H9 (cell line): ENCODE data around the gene TSGA10IP. TPM values are rescaled to one million over a fixed set of nuclear protein-coding genes. Genes with fewer than 3 reads are reported as not detected.

Experiments
- DNase-seq: peaks from one replicate; pipeline ENCODE4 v3.0.0-alpha.2; 2017
- H2AFZ ChIP-seq: one replicate; pipeline ENCODE4 v1.6.1; 2013; ENCODE audit warnings: mild to moderate bottlenecking, low read length, control low read depth, moderate library complexity
- H2AK5ac ChIP-seq: 2 replicates; pipeline ENCODE4 v1.6.1; 2013; ENCODE audit warnings: low read length, control low read depth, mixed read lengths; ENCODE audit not compliant: insufficient read length
- H2BK120ac ChIP-seq: one replicate; pipeline ENCODE4 v1.6.1; 2013; ENCODE audit warnings: low read depth, mild to moderate bottlenecking, low read length, control low read depth, inconsistent platforms; ENCODE audit not compliant: poor library complexity, severe bottlenecking
- H2BK12ac ChIP-seq: 2 replicates; pipeline ENCODE4 v1.6.1; 2013; ENCODE audit warnings: low read length, control low read depth, mixed read lengths, low read depth; ENCODE audit not compliant: insufficient read length
- H2BK15ac ChIP-seq: 2 replicates; pipeline ENCODE4 v1.6.1; 2013; ENCODE audit warnings: low read depth, low read length, control low read depth
- H2BK20ac ChIP-seq: one replicate; pipeline ENCODE4 v1.6.1; 2013; ENCODE audit warnings: low read depth, mild to moderate bottlenecking, low read length, control low read depth, inconsistent platforms; ENCODE audit not compliant: poor library complexity, severe bottlenecking
- H2BK5ac ChIP-seq: 2 replicates; pipeline ENCODE4 v1.6.1; 2013; ENCODE audit warnings: low read length, control low read depth, mixed read lengths; ENCODE audit not compliant: insufficient read length
- H3K14ac ChIP-seq: 2 replicates; pipeline ENCODE4 v1.6.1; 2013; ENCODE audit warnings: low read length, control low read depth; ENCODE audit not compliant: insufficient read depth
- H3K18ac ChIP-seq: 2 replicates; pipeline ENCODE4 v1.6.1; 2013; ENCODE audit warnings: low read depth, mild to moderate bottlenecking, mixed read lengths, low read length, control low read depth; ENCODE audit not compliant: insufficient read length
- H3K23ac ChIP-seq: 2 replicates; pipeline ENCODE4 v1.6.1; 2013; ENCODE audit warnings: low read length, control low read depth, mixed read lengths, low read depth; ENCODE audit not compliant: insufficient read length
- H3K23me2 ChIP-seq: 2 replicates; pipeline ENCODE4 v1.6.1; 2013; ENCODE audit warnings: low read depth, mild to moderate bottlenecking, mixed read lengths, low read length, control low read depth; ENCODE audit not compliant: insufficient read length, poor library complexity, severe bottlenecking
- H3K27ac ChIP-seq: 2 replicates; pipeline ENCODE4 v1.5.1; 2013; ENCODE audit warnings: low read length, control low read depth, mixed read lengths, low read depth; ENCODE audit not compliant: insufficient read length
- H3K27me3 ChIP-seq: 2 replicates; pipeline ENCODE4 v1.6.1; 2013; ENCODE audit warnings: low read length, control low read depth, inconsistent platforms; ENCODE audit not compliant: insufficient read depth
- H3K4ac ChIP-seq: 2 replicates; pipeline ENCODE4 v1.6.1; 2013; ENCODE audit warnings: low read depth, mild to moderate bottlenecking, control low read depth, inconsistent platforms, low read length, moderate library complexity
- H3K4me1 ChIP-seq: 2 replicates; pipeline ENCODE4 v1.6.1; 2013; ENCODE audit warnings: low read length, control low read depth, inconsistent platforms; ENCODE audit not compliant: insufficient read depth
- H3K4me2 ChIP-seq: 2 replicates; pipeline ENCODE4 v1.6.1; 2013; ENCODE audit warnings: low read length, control low read depth, mixed read lengths; ENCODE audit not compliant: insufficient read length, insufficient read depth
- H3K56ac ChIP-seq: 2 replicates; pipeline ENCODE4 v1.6.1; 2013; ENCODE audit warnings: low read depth, mild to moderate bottlenecking, mixed read lengths, low read length, control low read depth; ENCODE audit not compliant: insufficient read length
- H3K79me1 ChIP-seq: 2 replicates; pipeline ENCODE4 v1.6.1; 2013; ENCODE audit warnings: low read depth, mild to moderate bottlenecking, moderate library complexity, low read length, control low read depth, inconsistent platforms; ENCODE audit not compliant: insufficient read depth, poor library complexity, severe bottlenecking
- H3K79me2 ChIP-seq: 2 replicates; pipeline ENCODE4 v1.6.1; 2013; ENCODE audit warnings: low read length, control low read depth, inconsistent platforms; ENCODE audit not compliant: insufficient read depth
- H3K9ac ChIP-seq: 2 replicates; pipeline ENCODE4 v1.6.1; 2013; ENCODE audit warnings: low read length, control low read depth, mixed read lengths; ENCODE audit not compliant: insufficient read length; ENCODE audit errors: extremely low read depth
- H3K9me3 ChIP-seq: one replicate; pipeline ENCODE4 v1.6.1; 2013; ENCODE audit warnings: low read depth, low read length, inconsistent platforms; ENCODE audit not compliant: control insufficient read depth
- H3T11ph ChIP-seq: one replicate; pipeline ENCODE4 v1.6.1; 2013; ENCODE audit warnings: mild to moderate bottlenecking, low read length, control low read depth, inconsistent platforms
- H4K20me1 ChIP-seq: one replicate; pipeline ENCODE4 v1.6.1; 2013; ENCODE audit not compliant: control insufficient read depth, insufficient read length, insufficient read depth
- H4K5ac ChIP-seq: 2 replicates; pipeline ENCODE4 v1.6.1; 2013; ENCODE audit warnings: low read depth, mild to moderate bottlenecking, mixed read lengths, low read length, control low read depth; ENCODE audit not compliant: insufficient read length
- H4K8ac ChIP-seq: replicated peaks from 2 replicates; pipeline ENCODE4 v1.6.1; 2013; ENCODE audit warnings: low read length, control low read depth, mixed read lengths, low read depth; ENCODE audit not compliant: insufficient read length
- H4K91ac ChIP-seq: 2 replicates; pipeline ENCODE4 v1.6.1; 2013; ENCODE audit warnings: low read depth, mild to moderate bottlenecking, moderate library complexity, mixed read lengths, low read length, control low read depth; ENCODE audit not compliant: insufficient read length
- H3K27ac Mint-ChIP-seq, 3 experiments: 2 replicates in 2 of 3; 3 replicates in 1 of 3; pipeline ENCODE4 v1.8.0; 2020 to 2021; ENCODE audit warnings: mixed read lengths in 3 of 3, mild to moderate bottlenecking in 1 of 3, moderate library complexity in 1 of 3
- H3K27me3 Mint-ChIP-seq: 2 replicates; pipeline ENCODE4 v1.8.0; 2021; ENCODE audit warnings: low read depth, mild to moderate bottlenecking, moderate library complexity, mixed read lengths
- H3K36me3 Mint-ChIP-seq, 3 experiments: 2 replicates in 2 of 3; 3 replicates in 1 of 3; pipeline ENCODE4 v1.8.0; 2020 to 2021; ENCODE audit warnings: low read depth in 3 of 3, mixed read lengths in 3 of 3; ENCODE audit not compliant: insufficient read depth in 1 of 3
- H3K4me1 Mint-ChIP-seq, 2 experiments: 2 replicates each; pipeline ENCODE4 v1.8.0; 2020; ENCODE audit warnings: mixed read lengths in 2 of 2
- H3K4me3 Mint-ChIP-seq, 2 experiments: 2 replicates in 1 of 2; 3 replicates in 1 of 2; pipeline ENCODE4 v1.8.0; 2020 to 2021; ENCODE audit warnings: mild to moderate bottlenecking in 2 of 2, mixed read lengths in 2 of 2, moderate library complexity in 1 of 2
- H3K9me3 Mint-ChIP-seq, 2 experiments: 2 replicates in 1 of 2; 3 replicates in 1 of 2; pipeline ENCODE4 v1.8.0; 2020; ENCODE audit warnings: mild to moderate bottlenecking in 2 of 2, mixed read lengths in 2 of 2, moderate library complexity in 1 of 2
- CTCF ChIP-seq: fragments of 200-600 bp; sonication (generic); conservative IDR thresholded peaks from 3 replicates; pipeline ENCODE4 v1.8.0; 2021; ENCODE audit warnings: antibody characterized with exemption, mild to moderate bottlenecking
- WGBS: extraction: QIAGEN DNeasy Blood & Tissue Kit; methylation state at CpG from one replicate; pipeline ENCODE4 v1.1.7; 2013; ENCODE audit warnings: missing lambda C conversion rate, low lambda C conversion rate, mixed read lengths; ENCODE audit not compliant: insufficient read length; ENCODE audit errors: extremely low coverage; 5-methylcytosine and 5-hydroxymethylcytosine counted together
- total RNA-seq: library from RNA; stranded (reverse); gene quantifications from 2 replicates; pipeline ENCODE4 v1.2.1, GENCODE V29; 2021

TSGA10IP gene
- total RNA-seq, 1 experiment from 2014 or later: 2.2 TPM

DNA sequence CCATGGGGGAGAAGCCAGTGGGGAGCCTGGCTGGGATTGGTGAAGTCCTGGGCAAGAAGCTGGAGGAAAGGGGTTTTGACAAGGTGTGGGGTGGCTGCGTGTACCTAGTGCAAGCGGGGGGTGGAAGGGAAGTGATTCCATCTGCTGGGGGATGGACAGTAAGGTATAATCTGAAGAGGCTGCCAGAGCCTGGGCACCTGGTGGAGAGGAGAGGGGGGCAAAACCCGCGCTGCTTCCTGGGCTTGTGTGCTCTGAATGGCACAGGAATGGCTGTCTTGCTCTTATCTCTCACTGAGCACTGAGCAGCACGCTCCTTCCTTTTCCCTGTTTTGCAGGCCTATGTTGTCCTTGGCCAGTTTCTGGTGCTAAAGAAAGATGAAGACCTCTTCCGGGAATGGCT is 58.0 kb downstream of the TSGA10IP start:
- H3T11ph ChIP-seq: no peak overlapping the region
- Mint-ChIP-seq H3K4me3 (peak overlapping the region; percentile 99 to 100), H3K9me3 (no peaks in the 10 kb centered on the region), H3K4me1 (peaks cover 27 to 31% of the 10 kb centered on the region in 2 experiments), H3K36me3 (peaks cover 33 to 58% (median 48%) of the 10 kb centered on the region in 3 experiments), H3K27me3 (no peaks in the 10 kb centered on the region), H3K27ac (peak overlapping the region in 2 of 3 experiments; percentile 72 to 85; a peak in 4 of 7 replicates)
- H2BK120ac ChIP-seq: no peak overlapping the region
- H4K20me1 ChIP-seq: no peaks in the 10 kb centered on the region
- no peak overlapping the region for H3K18ac ChIP-seq
- TF ChIP-seq CTCF: no peak
- H3K4me2 ChIP-seq: peak overlapping the region; percentile 98
- H3K27ac ChIP-seq: no peak overlapping the region
- peaks cover 8% of the 10 kb centered on the region; the same call in 1 of the 2 replicates for H3K79me2 ChIP-seq
- no peak overlapping the region for H2BK20ac ChIP-seq
- peaks cover 12% of the 10 kb centered on the region for H3K23me2 ChIP-seq
- no peak overlapping the region for H3K23ac ChIP-seq
- no peak overlapping the region for H2AFZ ChIP-seq
- H3K4me1 ChIP-seq: no peaks in the 10 kb centered on the region
- H4K8ac ChIP-seq: no peak overlapping the region
- no peaks in the 10 kb centered on the region for H3K9me3 ChIP-seq
- no peak overlapping the region for H2BK15ac ChIP-seq
- H3K27me3 ChIP-seq: no peaks in the 10 kb centered on the region
- H4K91ac ChIP-seq: no peak overlapping the region
- no peak overlapping the region for H3K9ac ChIP-seq
- H3K79me1 ChIP-seq: no peaks in the 10 kb centered on the region
- no peak overlapping the region for H3K4ac ChIP-seq
- no CpG with 5 or more reads among the region's 6 CpGs for WGBS
- no peak overlapping the region for H4K5ac ChIP-seq
- no peak overlapping the region for H3K56ac ChIP-seq
- no peak overlapping the region for H2AK5ac ChIP-seq
- H2BK12ac ChIP-seq: no peak overlapping the region
- no peak for DNase-seq
- H2BK5ac ChIP-seq: no peak overlapping the region
- no peak overlapping the region for H3K14ac ChIP-seq
